NT2/D1 (cell line): ENCODE data around the gene CEP72.

Experiments
- SUZ12 ChIP-seq: IDR thresholded peaks from 2 replicates; pipeline ENCODE4 v1.6.1; 2011; ENCODE audit not compliant: insufficient read length, insufficient read depth; ENCODE audit errors: extremely low read depth
- YY1 ChIP-seq: IDR thresholded peaks from 2 replicates; pipeline ENCODE4 v1.6.1; 2011; ENCODE audit not compliant: insufficient read length, insufficient read depth
- ZNF274 ChIP-seq: IDR thresholded peaks from 2 replicates; pipeline ENCODE4 v1.6.1; 2011; ENCODE audit warnings: mild to moderate bottlenecking, low read depth, low read length

GRCh38 chr5:652773-653350 is 40.7 kb downstream of the CEP72 start:
- TF ChIP-seq YY1 (no peak), SUZ12 (no peak), ZNF274 (no peak)
